ENCODE measurements around the gene ADO. TPM values are rescaled to one million over a fixed set of nuclear protein-coding genes. Genes with fewer than 3 reads are reported as not detected.

Gene ADO
- total RNA-seq, 1 donor from 2014 or later, result 35.8 TPM

GRCh38 chr10:62829622-62830021 lies 25.1 kb downstream of the ADO start:
- no peaks in the 10 kb centered on the region for H3K36me3 ChIP-seq (ENCODE audit: control insufficient read depth, insufficient read depth, low read length)
- TF ChIP-seq, protein P1, sequence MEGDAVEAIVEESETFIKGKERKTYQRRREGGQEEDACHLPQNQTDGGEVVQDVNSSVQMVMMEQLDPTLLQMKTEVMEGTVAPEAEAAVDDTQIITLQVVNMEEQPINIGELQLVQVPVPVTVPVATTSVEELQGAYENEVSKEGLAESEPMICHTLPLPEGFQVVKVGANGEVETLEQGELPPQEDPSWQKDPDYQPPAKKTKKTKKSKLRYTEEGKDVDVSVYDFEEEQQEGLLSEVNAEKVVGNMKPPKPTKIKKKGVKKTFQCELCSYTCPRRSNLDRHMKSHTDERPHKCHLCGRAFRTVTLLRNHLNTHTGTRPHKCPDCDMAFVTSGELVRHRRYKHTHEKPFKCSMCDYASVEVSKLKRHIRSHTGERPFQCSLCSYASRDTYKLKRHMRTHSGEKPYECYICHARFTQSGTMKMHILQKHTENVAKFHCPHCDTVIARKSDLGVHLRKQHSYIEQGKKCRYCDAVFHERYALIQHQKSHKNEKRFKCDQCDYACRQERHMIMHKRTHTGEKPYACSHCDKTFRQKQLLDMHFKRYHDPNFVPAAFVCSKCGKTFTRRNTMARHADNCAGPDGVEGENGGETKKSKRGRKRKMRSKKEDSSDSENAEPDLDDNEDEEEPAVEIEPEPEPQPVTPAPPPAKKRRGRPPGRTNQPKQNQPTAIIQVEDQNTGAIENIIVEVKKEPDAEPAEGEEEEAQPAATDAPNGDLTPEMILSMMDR (IDR thresholded peaks at IDR 0.05; ENCODE audit: insufficient read depth, low read length, poor library complexity, severe bottlenecking), result no peak
- DNase-seq (ENCODE audit: low read depth), result no peak
- no peaks in the 10 kb centered on the region for H3K27me3 ChIP-seq (ENCODE audit: control insufficient read depth, insufficient read depth, low read length)
- H3K4me3 ChIP-seq (ENCODE audit: low read depth, low read length), result no peak overlapping the region

DNA sequence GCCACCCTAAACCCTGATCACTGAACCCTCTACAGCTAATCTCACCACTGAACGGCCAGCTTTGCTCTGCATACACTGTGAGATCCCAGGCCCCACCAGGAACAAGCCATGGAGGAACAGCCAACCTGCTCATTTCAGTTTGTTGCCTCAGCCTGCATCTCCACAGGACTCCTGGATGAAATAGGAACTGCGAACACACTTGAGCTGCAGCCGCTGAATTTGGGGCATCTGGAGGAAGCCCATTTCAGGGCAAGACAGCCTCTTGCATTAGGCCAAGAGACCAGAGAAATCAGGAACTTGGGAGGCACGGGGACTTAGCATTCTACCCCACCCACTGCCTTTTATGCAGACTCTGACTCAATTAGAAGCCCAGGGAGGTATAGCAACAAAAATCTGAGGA lies 26.2 kb downstream of the ADO start:
- TF ChIP-seq, protein P1 (IDR thresholded peaks at IDR 0.05; ENCODE audit: insufficient read depth, low read length, poor library complexity, severe bottlenecking), result no peak
- no peak overlapping the region for H3K4me3 ChIP-seq (ENCODE audit: low read depth, low read length)
- H3K27me3 ChIP-seq (ENCODE audit: control insufficient read depth, insufficient read depth, low read length), result no peaks in the 10 kb centered on the region
- DNase-seq (ENCODE audit: low read depth), result no peak
- H3K36me3 ChIP-seq (ENCODE audit: control insufficient read depth, insufficient read depth, low read length), result no peaks in the 10 kb centered on the region

GRCh38 chr10:62831346-62831745 lies 26.8 kb downstream of the ADO start:
- Histone ChIP-seq H3K4me3 (ENCODE audit: low read depth, low read length) (no peak overlapping the region), H3K27me3 (ENCODE audit: control insufficient read depth, insufficient read depth, low read length) (no peaks in the 10 kb centered on the region), H3K36me3 (ENCODE audit: control insufficient read depth, insufficient read depth, low read length) (no peaks in the 10 kb centered on the region)
- TF ChIP-seq, protein P1 (IDR thresholded peaks at IDR 0.05; ENCODE audit: insufficient read depth, low read length, poor library complexity, severe bottlenecking), result no peak
- DNase-seq (ENCODE audit: low read depth), result no peak

DNA sequence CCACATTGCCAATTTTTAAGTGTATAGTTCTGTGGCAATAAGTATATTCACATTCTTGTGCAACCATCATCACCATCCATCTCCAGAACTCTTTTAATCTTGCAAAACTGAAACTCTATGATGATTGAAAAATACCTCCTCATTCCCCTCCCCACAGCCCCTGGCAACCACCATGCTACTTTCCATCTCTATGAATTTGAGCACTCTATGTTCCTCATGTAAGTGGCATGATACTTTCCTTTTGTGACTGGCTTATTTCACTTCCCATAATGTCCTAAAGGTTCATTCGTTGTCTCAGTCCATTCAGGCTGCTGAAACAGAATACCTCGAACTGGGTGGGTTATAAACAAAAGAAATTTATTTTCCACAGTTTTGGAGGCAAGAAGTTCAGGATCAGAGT lies 35.1 kb downstream of the ADO start:
- Histone ChIP-seq H3K4me3 (ENCODE audit: low read depth, low read length) (no peak overlapping the region), H3K36me3 (ENCODE audit: control insufficient read depth, insufficient read depth, low read length) (no peaks in the 10 kb centered on the region), H3K27me3 (ENCODE audit: control insufficient read depth, insufficient read depth, low read length) (no peaks in the 10 kb centered on the region)
- no peak for DNase-seq (ENCODE audit: low read depth)
- TF ChIP-seq, protein P1 (IDR thresholded peaks at IDR 0.05; ENCODE audit: insufficient read depth, low read length, poor library complexity, severe bottlenecking), result no peak

DNA sequence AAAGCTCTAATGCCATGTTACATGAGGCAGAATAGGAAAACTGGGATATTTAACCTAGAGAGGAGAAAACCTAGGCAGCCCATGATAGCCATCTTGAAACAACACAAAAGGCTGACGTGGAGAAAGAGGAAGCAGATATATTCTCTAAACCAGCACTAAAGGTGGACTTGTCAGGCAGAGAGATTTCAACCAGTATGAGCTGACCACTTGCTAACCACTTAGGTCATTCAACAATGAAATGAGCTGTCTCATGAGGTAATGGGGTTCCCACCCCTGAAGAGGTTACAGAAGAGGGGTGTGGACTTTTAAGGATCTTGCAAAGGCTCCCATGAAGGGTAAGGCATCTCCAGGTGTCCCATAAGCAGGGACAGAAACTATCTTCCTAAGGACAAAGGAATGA lies 38.5 kb downstream of the ADO start:
- Histone ChIP-seq H3K36me3 (ENCODE audit: control insufficient read depth, insufficient read depth, low read length) (no peaks in the 10 kb centered on the region), H3K27me3 (ENCODE audit: control insufficient read depth, insufficient read depth, low read length) (peaks cover 2% of the 10 kb centered on the region), H3K4me3 (ENCODE audit: low read depth, low read length) (no peak overlapping the region)
- TF ChIP-seq, protein P1 (IDR thresholded peaks at IDR 0.05; ENCODE audit: insufficient read depth, low read length, poor library complexity, severe bottlenecking), result no peak
- DNase-seq (ENCODE audit: low read depth), result no peak

GRCh38 chr10:62843600-62843999 lies 39.1 kb downstream of the ADO start:
- TF ChIP-seq, protein P1 (IDR thresholded peaks at IDR 0.05; ENCODE audit: insufficient read depth, low read length, poor library complexity, severe bottlenecking), result no peak
- Histone ChIP-seq H3K27me3 (ENCODE audit: control insufficient read depth, insufficient read depth, low read length) (peaks cover 2% of the 10 kb centered on the region), H3K4me3 (ENCODE audit: low read depth, low read length) (no peak overlapping the region), H3K36me3 (ENCODE audit: control insufficient read depth, insufficient read depth, low read length) (no peaks in the 10 kb centered on the region)
- DNase-seq (ENCODE audit: low read depth), result no peak
